A549 (cell line): Measurements from ENCODE around the gene FBXO7. TPM values are rescaled to one million over a fixed set of nuclear protein-coding genes. Genes with fewer than 3 reads are reported as not detected.

Experiments
- ATAC-seq, 2 experiments: fragments of 200-7000 bp in 1 of 2; fragments of >200 bp in 1 of 2; cut with Nextera tagmentation in 1 of 2; cut with Tn5 transposase in 1 of 2; 3 replicates each; pipeline versions ENCODE4 v1.8.0 to v1.9.1; 2018 to 2020; ENCODE audit warnings: mild to moderate bottlenecking in 1 of 2, moderate library complexity in 1 of 2
- CTCF ChIA-PET: fragments of 300-600 bp; sonication (Branson Sonifier 250); formaldehyde crosslinking; extraction: SDS; loops from one replicate; lab custom pipeline; 2021; ENCODE audit warnings: antibody characterized with exemption, inconsistent platforms; lab: Yijun Ruan, JAX
- POLR2A ChIA-PET: fragments of 350-600 bp; formaldehyde crosslinking; extraction: SDS; loops from one replicate; lab custom pipeline; 2021; ENCODE audit warnings: antibody characterized with exemption, inconsistent platforms; lab: Yijun Ruan, JAX
- DNase-seq, 2 experiments: peaks; one replicate each; pipeline versions ENCODE4 v3.0.0 to v3.0.0-alpha.2; 2011 to 2016; ENCODE audit warnings: low read depth in 1 of 2, low spot score in 1 of 2
- FAIRE-seq: peaks from 2 replicates; lab custom pipeline; 2011; peaks lifted over from hg19 to GRCh38; lab: Jason Lieb, UNC
- H3K27ac ChIP-seq, 2 experiments: fragments of >200 bp; sonication (Bioruptor Twin); formaldehyde crosslinking; 3 replicates each; pipeline ENCODE4 v1.5.1; 2016 to 2017
- H3K4me1 ChIP-seq: fragments of >200 bp; sonication (Bioruptor Twin); formaldehyde crosslinking; 3 replicates; pipeline ENCODE4 v1.6.1; 2016
- H3K4me2 ChIP-seq: fragments of >200 bp; sonication (Bioruptor Twin); formaldehyde crosslinking; 3 replicates; pipeline ENCODE4 v1.6.1; 2016
- H3K4me3 ChIP-seq: fragments of >200 bp; sonication (Bioruptor Twin); formaldehyde crosslinking; 3 replicates; pipeline ENCODE4 v1.5.1; 2016
- H3K9me3 ChIP-seq: fragments of >200 bp; sonication (Bioruptor Twin); formaldehyde crosslinking; 3 replicates; pipeline ENCODE4 v1.6.1; 2016
- BHLHE40 ChIP-seq: IDR thresholded peaks from 2 replicates; pipeline ENCODE4 v1.6.1; 2012; ENCODE audit warnings: low read depth, low read length, inconsistent platforms
- CEBPB ChIP-seq, 2 experiments: fragments of >200 bp in 1 of 2; sonication (Bioruptor Twin) in 1 of 2; formaldehyde crosslinking in 1 of 2; IDR thresholded peaks; 2 replicates each; pipeline ENCODE4 v1.6.1; 2012 to 2016
- CHD2 ChIP-seq: fragments of 150-350 bp; IDR thresholded peaks from 2 replicates; pipeline ENCODE4 v1.6.1; 2014; ENCODE audit warnings: low read length; ENCODE audit not compliant: partially characterized antibody
- EHF ChIP-seq: fragments of 250-450 bp; sonication (Bioruptor Pico); IDR thresholded peaks from 2 replicates; pipeline ENCODE4 v1.5.0; 2020; ENCODE audit warnings: mild to moderate bottlenecking
- EP300 ChIP-seq, 2 experiments: fragments of >200 bp; sonication (Bioruptor Twin); formaldehyde crosslinking; IDR thresholded peaks; 2 replicates in 1 of 2; 3 replicates in 1 of 2; pipeline ENCODE4 v1.6.1; 2016 to 2017
- ESRRA ChIP-seq: fragments of 150-350 bp; IDR thresholded peaks from 2 replicates; pipeline ENCODE4 v1.6.1; 2014; ENCODE audit warnings: mild to moderate bottlenecking, low read length, borderline replicate concordance
- FOSB ChIP-seq: fragments of 250-450 bp; sonication (Bioruptor Pico); IDR thresholded peaks from 2 replicates; pipeline ENCODE4 v1.5.0; 2020; ENCODE audit warnings: mild to moderate bottlenecking, moderate library complexity
- FOXS1 ChIP-seq: fragments of 250-450 bp; sonication (Bioruptor Pico); IDR thresholded peaks from 2 replicates; pipeline ENCODE4 v1.5.0; 2020; ENCODE audit warnings: mild to moderate bottlenecking, moderate library complexity
- GATA3 ChIP-seq: IDR thresholded peaks from 2 replicates; pipeline ENCODE4 v1.6.1; 2012; ENCODE audit warnings: borderline replicate concordance
- HDAC2 ChIP-seq: fragments of 200-600 bp; sonication (generic); IDR thresholded peaks from 2 replicates; pipeline ENCODE4 v1.6.1; 2016
- HEYL ChIP-seq: fragments of 250-450 bp; sonication (Bioruptor Pico); IDR thresholded peaks from 2 replicates; pipeline ENCODE4 v1.8.0; 2021; ENCODE audit warnings: mild to moderate bottlenecking, moderate library complexity
- HOXA7 ChIP-seq: fragments of 250-450 bp; sonication (Bioruptor Pico); IDR thresholded peaks from 2 replicates; pipeline ENCODE4 v1.5.0; 2020; ENCODE audit warnings: mild to moderate bottlenecking, moderate library complexity
- JUNB ChIP-seq: fragments of >200 bp; sonication (Bioruptor Twin); formaldehyde crosslinking; IDR thresholded peaks from 2 replicates; pipeline ENCODE4 v1.6.1; 2016
- KDM1A ChIP-seq: fragments of 200-600 bp; sonication (generic); IDR thresholded peaks from 2 replicates; pipeline ENCODE4 v1.6.1; 2016; ENCODE audit warnings: low read depth, mild to moderate bottlenecking
- KDM5A ChIP-seq: fragments of 200-600 bp; sonication (generic); IDR thresholded peaks from 2 replicates; pipeline ENCODE4 v1.6.1; 2016; ENCODE audit warnings: antibody characterized with exemption, mild to moderate bottlenecking
- MAFK ChIP-seq: fragments of 450-650 bp; IDR thresholded peaks from 2 replicates; pipeline ENCODE4 v1.6.1; 2014; ENCODE audit not compliant: partially characterized antibody
- MAZ ChIP-seq: fragments of 150-350 bp; IDR thresholded peaks from 2 replicates; pipeline ENCODE4 v1.6.1; 2014; ENCODE audit warnings: antibody characterized with exemption, low read depth, low read length, borderline replicate concordance
- POLR2A ChIP-seq: IDR thresholded peaks from 2 replicates; pipeline ENCODE4 v1.6.1; 2012; ENCODE audit warnings: mild to moderate bottlenecking, low read length
- POLR2AphosphoS2 ChIP-seq: conservative IDR thresholded peaks from 2 replicates; pipeline ENCODE4 v1.6.1; 2012; ENCODE audit warnings: low read length, improper control_type of control experiment, inconsistent platforms
- RCOR1 ChIP-seq: fragments of 150-350 bp; IDR thresholded peaks from 2 replicates; pipeline ENCODE4 v1.6.1; 2014; ENCODE audit warnings: antibody characterized with exemption, low read length, low read depth
- RFX5 ChIP-seq: fragments of 450-650 bp; IDR thresholded peaks from 2 replicates; pipeline ENCODE4 v1.7.1; 2014; ENCODE audit warnings: antibody characterized with exemption, mild to moderate bottlenecking, moderate library complexity
- RNF2 ChIP-seq: fragments of 200-600 bp; sonication (generic); IDR thresholded peaks from 2 replicates; pipeline ENCODE4 v1.6.1; 2016; ENCODE audit warnings: low read depth, mild to moderate bottlenecking, antibody characterized with exemption, moderate library complexity, borderline replicate concordance
- SREBF2 ChIP-seq: fragments of 450-650 bp; IDR thresholded peaks from 2 replicates; pipeline ENCODE4 v1.6.1; 2014; ENCODE audit warnings: mild to moderate bottlenecking, moderate library complexity
- ZNF302 ChIP-seq: fragments of 250-450 bp; sonication (Bioruptor Pico); IDR thresholded peaks from 2 replicates; pipeline ENCODE4 v1.9.0; 2021; ENCODE audit warnings: inconsistent platforms, mild to moderate bottlenecking, moderate library complexity
- WGBS: methylation state at CpG from one replicate; pipeline ENCODE4 v1.1.6; 2017; ENCODE audit errors: missing lambda C conversion rate; 5-methylcytosine and 5-hydroxymethylcytosine counted together
- polyA plus RNA-seq, 4 experiments: library from polyadenylated mRNA; depleted of rRNA in 3 of 4; stranded (reverse); fragments of >200 nt; fragmentation: RNase III in 1 of 4; extraction: RNeasy Plus Mini Kit Qiagen cat#74134 plus additional on column Dnase treatment in 1 of 4; gene quantifications; 2 replicates in 3 of 4; 3 replicates in 1 of 4; pipeline ENCODE4 v1.2.3, GENCODE V29; 2011 to 2017
- TF ChIP-seq, protein P1 (sequence below): fragments of >200 bp; sonication (Bioruptor Twin); formaldehyde crosslinking; IDR thresholded peaks from 3 replicates; pipeline ENCODE4 v1.5.1; 2016
- TF ChIP-seq, protein P2 (sequence below): fragments of 250-450 bp; sonication (Bioruptor Pico); IDR thresholded peaks from 2 replicates; pipeline ENCODE4 v1.5.0; 2020; ENCODE audit warnings: low read depth, mild to moderate bottlenecking, moderate library complexity
- TF ChIP-seq, protein P3 (sequence below): fragments of 200-600 bp; sonication (generic); IDR thresholded peaks from 2 replicates; pipeline ENCODE4 v1.6.1; 2016; ENCODE audit warnings: antibody characterized with exemption, mild to moderate bottlenecking, moderate library complexity
- TF ChIP-seq, protein P4 (sequence below): IDR thresholded peaks from 2 replicates; pipeline ENCODE4 v1.6.1; 2012
- TF ChIP-seq, protein P5 (sequence below): fragments of >200 bp; sonication (Bioruptor Twin); formaldehyde crosslinking; IDR thresholded peaks from 3 replicates; pipeline ENCODE4 v1.6.1; 2016

Gene FBXO7
- polyA plus RNA-seq, 2 of the 4 experiments (the other 2 are of a cell fraction), result 58.0 to 131 TPM

DNA sequence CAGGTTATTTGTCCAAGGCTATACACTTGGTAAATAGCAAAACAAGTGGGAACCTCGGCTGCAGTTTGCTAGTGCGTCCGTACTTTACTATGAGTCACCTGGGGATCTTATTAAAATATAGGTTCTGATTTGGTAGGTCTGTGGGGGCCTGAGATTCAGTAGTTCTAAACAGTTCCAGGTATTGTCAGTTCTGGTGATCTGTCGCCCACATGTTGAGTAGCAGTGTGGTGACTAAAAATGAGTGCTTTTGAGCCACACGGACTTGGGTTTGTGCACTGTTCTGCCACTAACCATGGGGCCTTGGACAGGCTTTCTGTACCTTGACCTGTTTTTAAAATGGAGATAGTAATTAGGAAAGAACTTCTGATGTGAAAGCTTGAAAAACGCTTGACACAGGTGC lies 15.7 kb downstream of the FBXO7 start:
- ChIA-PET CTCF (interaction anchor here (0.9 to 1.2 kb wide), 2 partner anchors 16 to 38 kb away, joined by 3 to 6 read pairs; partner anchors contain the start of gene FBXO7), POLR2A (no interaction called here)
- DNase-seq (no peak), FAIRE-seq (no peak), ATAC-seq (no peak)
- Histone ChIP-seq H3K9me3 (no peaks in the 10 kb centered on the region), H3K4me3 (no peak overlapping the region), H3K27ac (no peak overlapping the region), H3K4me1 (no peaks in the 10 kb centered on the region), H3K4me2 (no peak overlapping the region)
- TF ChIP-seq KDM5A, result no peak
- TF ChIP-seq, protein P1, sequence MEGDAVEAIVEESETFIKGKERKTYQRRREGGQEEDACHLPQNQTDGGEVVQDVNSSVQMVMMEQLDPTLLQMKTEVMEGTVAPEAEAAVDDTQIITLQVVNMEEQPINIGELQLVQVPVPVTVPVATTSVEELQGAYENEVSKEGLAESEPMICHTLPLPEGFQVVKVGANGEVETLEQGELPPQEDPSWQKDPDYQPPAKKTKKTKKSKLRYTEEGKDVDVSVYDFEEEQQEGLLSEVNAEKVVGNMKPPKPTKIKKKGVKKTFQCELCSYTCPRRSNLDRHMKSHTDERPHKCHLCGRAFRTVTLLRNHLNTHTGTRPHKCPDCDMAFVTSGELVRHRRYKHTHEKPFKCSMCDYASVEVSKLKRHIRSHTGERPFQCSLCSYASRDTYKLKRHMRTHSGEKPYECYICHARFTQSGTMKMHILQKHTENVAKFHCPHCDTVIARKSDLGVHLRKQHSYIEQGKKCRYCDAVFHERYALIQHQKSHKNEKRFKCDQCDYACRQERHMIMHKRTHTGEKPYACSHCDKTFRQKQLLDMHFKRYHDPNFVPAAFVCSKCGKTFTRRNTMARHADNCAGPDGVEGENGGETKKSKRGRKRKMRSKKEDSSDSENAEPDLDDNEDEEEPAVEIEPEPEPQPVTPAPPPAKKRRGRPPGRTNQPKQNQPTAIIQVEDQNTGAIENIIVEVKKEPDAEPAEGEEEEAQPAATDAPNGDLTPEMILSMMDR, result no peak
- TF ChIP-seq, protein P2, sequence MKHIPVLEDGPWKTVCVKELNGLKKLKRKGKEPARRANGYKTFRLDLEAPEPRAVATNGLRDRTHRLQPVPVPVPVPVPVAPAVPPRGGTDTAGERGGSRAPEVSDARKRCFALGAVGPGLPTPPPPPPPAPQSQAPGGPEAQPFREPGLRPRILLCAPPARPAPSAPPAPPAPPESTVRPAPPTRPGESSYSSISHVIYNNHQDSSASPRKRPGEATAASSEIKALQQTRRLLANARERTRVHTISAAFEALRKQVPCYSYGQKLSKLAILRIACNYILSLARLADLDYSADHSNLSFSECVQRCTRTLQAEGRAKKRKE (CRISPR knock-in tag), result no peak
- TF ChIP-seq RCOR1, result no peak
- no peak for TF ChIP-seq MAFK
- TF ChIP-seq ESRRA, result no peak
- no peak for TF ChIP-seq POLR2A
- no peak for TF ChIP-seq FOXS1
- TF ChIP-seq CHD2, result no peak
- TF ChIP-seq, protein P3, sequence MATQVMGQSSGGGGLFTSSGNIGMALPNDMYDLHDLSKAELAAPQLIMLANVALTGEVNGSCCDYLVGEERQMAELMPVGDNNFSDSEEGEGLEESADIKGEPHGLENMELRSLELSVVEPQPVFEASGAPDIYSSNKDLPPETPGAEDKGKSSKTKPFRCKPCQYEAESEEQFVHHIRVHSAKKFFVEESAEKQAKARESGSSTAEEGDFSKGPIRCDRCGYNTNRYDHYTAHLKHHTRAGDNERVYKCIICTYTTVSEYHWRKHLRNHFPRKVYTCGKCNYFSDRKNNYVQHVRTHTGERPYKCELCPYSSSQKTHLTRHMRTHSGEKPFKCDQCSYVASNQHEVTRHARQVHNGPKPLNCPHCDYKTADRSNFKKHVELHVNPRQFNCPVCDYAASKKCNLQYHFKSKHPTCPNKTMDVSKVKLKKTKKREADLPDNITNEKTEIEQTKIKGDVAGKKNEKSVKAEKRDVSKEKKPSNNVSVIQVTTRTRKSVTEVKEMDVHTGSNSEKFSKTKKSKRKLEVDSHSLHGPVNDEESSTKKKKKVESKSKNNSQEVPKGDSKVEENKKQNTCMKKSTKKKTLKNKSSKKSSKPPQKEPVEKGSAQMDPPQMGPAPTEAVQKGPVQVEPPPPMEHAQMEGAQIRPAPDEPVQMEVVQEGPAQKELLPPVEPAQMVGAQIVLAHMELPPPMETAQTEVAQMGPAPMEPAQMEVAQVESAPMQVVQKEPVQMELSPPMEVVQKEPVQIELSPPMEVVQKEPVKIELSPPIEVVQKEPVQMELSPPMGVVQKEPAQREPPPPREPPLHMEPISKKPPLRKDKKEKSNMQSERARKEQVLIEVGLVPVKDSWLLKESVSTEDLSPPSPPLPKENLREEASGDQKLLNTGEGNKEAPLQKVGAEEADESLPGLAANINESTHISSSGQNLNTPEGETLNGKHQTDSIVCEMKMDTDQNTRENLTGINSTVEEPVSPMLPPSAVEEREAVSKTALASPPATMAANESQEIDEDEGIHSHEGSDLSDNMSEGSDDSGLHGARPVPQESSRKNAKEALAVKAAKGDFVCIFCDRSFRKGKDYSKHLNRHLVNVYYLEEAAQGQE, result no peak
- TF ChIP-seq MAZ, result no peak
- TF ChIP-seq KDM1A, result no peak
- TF ChIP-seq SREBF2, result no peak
- WGBS, result 91% methylated on average over 6 of the region's 6 CpGs

DNA sequence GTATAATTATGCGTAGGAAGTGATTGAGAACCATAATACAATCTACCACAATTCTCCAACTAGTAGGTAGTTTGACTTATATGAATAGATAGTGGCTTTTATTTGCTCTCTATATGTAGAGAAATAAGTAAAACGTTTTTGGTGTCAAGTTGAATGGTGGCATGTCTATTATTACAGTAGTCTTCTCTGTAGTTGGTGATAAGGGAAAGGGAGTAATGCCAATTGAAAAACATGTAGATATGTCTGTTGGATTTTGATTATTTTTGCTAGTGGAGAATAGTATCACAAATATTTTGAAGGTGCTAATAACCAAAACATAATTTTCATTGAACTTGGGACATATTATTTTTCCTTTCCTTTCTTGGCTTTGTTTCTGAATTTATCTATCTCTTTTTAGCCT lies 17.5 kb downstream of the FBXO7 start:
- TF ChIP-seq, protein P4, sequence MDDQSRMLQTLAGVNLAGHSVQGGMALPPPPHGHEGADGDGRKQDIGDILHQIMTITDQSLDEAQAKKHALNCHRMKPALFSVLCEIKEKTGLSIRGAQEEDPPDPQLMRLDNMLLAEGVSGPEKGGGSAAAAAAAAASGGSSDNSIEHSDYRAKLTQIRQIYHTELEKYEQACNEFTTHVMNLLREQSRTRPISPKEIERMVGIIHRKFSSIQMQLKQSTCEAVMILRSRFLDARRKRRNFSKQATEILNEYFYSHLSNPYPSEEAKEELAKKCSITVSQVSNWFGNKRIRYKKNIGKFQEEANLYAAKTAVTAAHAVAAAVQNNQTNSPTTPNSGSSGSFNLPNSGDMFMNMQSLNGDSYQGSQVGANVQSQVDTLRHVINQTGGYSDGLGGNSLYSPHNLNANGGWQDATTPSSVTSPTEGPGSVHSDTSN, result no peak
- TF ChIP-seq CEBPB (IDR thresholded peaks at IDR 0.05) (no peak), POLR2AphosphoS2 (no peak), HDAC2 (no peak), EHF (CRISPR knock-in tag) (no peak), EP300 (IDR thresholded peaks at IDR 0.05) (no peak), GATA3 (no peak), ESRRA (no peak), RFX5 (no peak), JUNB (no peak), ZNF302 (no peak), HEYL (CRISPR knock-in tag) (no peak), RNF2 (no peak), BHLHE40 (no peak), FOSB (CRISPR knock-in tag) (no peak), MAZ (no peak), HOXA7 (no peak)
- TF ChIP-seq, protein P1, result no peak
- TF ChIP-seq, protein P5, sequence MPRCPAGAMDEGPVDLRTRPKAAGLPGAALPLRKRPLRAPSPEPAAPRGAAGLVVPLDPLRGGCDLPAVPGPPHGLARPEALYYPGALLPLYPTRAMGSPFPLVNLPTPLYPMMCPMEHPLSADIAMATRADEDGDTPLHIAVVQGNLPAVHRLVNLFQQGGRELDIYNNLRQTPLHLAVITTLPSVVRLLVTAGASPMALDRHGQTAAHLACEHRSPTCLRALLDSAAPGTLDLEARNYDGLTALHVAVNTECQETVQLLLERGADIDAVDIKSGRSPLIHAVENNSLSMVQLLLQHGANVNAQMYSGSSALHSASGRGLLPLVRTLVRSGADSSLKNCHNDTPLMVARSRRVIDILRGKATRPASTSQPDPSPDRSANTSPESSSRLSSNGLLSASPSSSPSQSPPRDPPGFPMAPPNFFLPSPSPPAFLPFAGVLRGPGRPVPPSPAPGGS, result no peak
- TF ChIP-seq, all 56 proteins: peak for 0
- H3K4me1 ChIP-seq, result no peaks in the 10 kb centered on the region
- H3K4me2 ChIP-seq, result no peak overlapping the region
- H3K27ac ChIP-seq, result no peak overlapping the region
- no peak for ATAC-seq
- FAIRE-seq, result no peak
- no peak overlapping the region for H3K4me3 ChIP-seq
- CTCF ChIA-PET, result no interaction called here
- WGBS, result 60% methylated on average over 2 of the region's 2 CpGs
- POLR2A ChIA-PET, result no interaction called here
- no peaks in the 10 kb centered on the region for H3K9me3 ChIP-seq
- DNase-seq, result no peak
